ENCODE results near the gene ZBP1.

ZBP1 gene

DNA sequence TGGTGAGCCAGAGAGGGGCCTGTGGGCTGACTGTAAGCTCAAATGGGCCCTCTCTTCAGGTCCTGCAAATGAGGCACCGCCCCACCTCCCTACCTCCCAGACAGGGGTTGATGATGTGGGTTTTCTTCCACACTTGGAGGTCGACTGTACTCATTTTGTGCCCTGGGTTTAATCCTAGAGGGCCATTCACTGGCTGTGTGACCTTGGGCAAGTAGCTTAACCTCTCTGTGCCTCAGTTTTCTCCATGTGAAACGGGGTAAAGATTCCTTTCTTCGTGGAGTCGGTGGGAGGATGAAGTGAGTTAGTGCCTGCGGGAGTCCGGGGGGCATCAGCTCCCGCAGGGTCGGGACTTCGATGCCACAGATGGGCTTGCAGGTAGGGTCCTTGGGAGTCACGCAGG, 23.9 kb downstream of the ZBP1 start:
- DNase-seq = no peak

DNA sequence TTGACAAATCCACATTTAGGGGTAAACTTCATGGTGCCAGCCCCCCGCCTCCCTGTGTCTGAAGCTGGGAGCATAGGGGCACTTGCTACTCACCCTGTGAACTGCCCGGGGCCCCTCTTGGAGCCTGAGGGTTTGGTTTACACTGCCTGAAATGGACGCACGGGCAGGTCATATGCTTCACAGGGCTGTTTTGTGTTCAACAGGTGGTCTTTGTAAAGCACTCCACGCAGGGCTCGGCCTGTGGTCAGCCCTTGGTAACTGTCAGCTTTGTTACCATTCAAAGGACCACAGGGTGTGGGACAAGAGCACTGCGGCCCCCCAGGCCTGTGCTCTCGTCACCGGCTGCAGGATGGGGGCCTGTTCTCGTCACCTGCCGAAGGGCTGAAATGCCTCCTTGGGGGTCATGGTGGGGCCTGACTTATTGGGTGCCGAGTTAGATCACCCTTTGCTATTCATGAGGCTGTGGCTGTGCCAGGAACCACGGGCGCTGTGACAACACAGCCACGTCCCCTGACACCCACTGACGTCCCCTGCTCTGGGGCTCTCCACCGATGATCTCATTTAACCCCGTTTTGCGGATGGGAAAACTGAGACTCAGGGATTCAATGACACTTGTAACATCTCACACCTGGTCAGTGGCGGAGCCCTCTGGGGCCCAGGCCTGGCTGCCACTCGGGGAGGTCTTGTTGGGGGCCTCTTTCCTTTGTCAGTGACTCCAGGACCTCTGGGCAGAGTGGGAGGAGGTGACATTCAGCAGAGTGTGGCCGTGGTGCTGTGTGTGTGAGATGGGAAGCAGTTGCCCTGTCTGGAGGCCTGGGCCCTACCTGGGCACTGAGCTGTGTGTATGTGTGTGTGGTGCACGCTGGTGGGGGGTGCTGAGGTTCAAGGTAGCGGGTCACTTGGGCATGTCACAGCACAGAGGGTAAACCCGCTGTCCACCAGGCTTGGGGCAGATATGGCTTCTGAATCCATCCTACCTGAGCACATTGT, 24.9 kb downstream of the ZBP1 start:
- DNase-seq = no peak

DNA sequence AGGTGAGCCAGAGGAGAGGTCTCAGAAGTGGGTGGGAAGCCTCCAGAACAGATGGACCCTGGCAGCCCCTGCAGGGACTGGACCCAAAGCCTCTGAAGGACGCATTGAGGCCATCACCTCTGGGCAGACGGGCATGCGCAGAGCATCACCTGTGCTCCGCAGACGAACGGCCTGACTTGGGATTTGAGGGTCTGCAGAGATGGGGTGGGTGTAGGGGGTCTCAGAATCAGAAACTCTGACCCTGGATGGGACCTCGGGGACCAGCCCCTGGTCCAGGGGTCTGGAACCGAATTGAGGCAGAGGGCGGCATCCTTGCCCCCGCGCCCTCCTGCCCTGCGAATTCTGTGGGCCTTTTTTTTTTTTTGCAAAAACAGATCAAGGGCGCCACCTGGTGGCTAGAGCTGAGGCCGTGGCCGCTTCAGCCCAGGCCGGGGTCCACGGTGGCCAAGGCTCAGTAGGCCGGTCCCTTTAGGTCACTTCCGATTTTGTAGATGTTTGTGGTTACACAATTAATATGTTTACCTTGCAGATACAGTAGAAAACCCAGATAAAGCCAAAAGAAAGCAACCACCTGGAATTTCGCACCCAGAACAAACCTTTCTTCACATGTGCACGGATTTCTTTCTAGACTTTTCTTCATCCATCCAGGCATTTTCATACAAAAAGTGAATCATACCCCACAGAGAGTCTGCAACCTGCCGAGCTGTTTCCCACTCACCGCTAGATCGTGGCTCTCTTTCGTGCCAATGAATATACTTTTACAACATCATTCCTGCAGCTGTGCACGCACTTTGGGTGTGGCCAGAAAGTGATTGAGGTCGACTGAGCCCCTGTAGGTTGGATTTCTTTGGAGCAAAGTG, 25.9 kb downstream of the ZBP1 start:
- peak; percentile 7 for DNase-seq

DNA sequence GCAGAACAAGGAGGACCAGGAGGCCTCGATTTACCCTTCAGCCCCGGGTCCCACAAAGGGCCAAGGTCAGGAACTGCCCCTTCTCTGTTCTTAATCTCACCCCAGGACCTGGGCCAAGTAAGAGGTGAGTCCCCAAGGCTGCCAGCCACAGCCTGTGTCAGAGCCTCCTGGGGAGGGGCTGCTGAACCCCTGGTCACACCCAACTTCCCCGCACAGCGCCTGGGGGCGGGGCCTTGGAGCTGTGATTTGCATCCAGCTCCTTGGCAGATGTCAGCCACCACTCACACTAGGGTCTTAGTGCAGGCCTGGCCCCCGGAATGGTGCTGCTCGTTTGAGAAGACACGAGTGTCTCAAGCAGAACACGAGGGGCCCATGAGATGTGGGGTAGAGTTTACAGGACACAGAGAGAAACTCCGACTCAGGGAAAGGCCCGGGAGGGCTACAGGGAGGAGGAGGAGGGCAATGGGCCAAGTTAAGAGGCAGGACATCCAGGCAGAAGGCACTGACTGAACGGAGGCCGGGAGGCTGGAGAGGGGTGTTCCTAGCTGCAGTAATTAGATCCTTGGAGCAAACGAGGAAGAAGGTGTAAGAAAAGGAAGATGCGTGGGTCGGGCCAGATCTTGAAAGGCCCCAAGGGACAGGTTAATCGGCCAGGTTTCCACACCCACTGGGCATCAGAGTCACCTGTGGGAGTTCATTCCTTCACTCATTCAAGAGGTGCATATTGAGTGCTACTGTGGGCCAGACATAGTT, 26.9 kb downstream of the ZBP1 start:
- DNase-seq = no peak

DNA sequence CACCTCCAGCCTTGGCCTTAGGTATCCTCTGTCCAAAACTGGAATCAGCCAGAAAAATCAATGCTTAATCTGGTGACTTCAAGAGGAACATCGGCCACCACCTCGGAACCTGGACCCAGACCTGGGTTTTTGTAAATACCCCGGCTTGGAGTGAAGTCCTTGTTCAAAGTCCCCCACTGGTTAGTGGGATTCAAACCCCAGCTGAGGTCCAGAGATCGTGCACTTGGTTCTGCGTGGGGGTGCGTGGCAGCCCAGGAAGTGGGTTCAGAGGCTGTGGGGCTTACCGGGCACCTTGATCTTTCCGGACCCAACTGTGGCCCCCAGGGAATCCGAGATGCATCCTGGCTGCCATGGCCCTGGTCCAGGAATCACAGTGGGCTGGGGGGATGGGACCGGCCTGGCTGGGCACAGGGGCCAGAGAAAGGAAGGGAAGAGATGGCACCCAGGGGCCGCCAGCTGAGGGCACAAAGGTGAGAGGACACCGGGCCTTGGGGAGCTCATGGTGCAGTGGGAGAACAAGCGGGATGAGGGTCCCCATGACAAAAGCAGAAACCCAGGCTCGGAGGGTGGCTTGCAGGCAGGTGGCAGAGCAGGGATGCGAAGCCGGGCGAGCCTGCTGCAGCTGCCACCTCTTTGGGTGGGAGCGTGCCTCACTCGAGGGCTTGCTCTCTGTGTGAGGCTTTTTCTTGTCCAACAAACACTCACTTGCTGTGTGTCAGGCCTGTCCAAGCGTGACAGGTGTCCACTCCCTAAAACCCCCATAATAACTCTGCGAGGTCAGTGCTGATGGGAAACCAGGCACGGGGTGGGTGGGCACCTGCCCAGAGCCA, 27.7 kb downstream of the ZBP1 start:
- DNase-seq = no peak

DNA sequence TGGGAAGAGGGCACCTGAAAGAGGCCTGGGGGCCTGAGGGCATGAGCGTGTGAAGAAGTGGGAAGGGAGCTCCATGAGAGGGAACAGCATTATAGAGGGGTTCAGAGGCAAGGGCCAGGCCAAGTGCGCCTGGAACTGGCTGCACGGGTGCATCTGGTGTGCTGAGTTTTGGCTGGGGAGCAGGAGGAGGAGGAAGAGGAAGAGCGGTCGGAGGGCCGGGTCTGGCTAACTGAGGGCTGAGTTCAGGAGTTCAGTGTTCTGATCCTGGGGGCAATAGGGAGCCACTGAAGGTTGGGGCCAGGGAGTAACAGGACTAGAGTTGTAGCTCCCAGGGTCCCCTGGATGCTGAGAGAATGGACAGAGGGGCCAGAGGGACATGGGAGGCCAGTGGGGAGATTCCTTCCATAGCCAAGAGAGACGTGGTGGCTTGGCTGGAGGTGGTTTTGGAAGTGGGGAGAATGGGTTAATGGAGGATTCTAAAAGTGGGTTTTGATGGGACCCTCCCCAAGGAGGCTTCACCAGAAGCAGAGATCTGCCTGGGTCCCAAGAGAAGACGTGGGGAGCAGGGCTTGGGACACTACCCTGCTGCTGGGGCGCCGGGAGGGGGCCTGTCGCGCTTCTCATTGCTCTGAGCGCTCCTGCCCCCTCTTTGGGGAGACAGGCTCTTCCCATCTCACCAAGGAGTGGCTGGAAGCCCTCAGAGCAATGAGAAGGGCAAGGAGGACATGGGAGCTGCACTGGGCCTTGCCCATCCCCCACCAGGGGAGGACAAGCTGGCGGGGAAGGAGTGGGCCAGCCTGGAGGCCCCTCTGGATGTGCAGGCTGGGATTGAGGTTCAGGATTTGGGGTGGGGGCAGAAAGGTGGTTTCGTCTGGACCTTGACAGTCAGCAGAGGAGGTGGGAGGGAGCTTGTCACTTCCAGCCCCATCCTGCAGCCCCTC, 28.7 kb downstream of the ZBP1 start:
- DNase-seq = no peak

DNA sequence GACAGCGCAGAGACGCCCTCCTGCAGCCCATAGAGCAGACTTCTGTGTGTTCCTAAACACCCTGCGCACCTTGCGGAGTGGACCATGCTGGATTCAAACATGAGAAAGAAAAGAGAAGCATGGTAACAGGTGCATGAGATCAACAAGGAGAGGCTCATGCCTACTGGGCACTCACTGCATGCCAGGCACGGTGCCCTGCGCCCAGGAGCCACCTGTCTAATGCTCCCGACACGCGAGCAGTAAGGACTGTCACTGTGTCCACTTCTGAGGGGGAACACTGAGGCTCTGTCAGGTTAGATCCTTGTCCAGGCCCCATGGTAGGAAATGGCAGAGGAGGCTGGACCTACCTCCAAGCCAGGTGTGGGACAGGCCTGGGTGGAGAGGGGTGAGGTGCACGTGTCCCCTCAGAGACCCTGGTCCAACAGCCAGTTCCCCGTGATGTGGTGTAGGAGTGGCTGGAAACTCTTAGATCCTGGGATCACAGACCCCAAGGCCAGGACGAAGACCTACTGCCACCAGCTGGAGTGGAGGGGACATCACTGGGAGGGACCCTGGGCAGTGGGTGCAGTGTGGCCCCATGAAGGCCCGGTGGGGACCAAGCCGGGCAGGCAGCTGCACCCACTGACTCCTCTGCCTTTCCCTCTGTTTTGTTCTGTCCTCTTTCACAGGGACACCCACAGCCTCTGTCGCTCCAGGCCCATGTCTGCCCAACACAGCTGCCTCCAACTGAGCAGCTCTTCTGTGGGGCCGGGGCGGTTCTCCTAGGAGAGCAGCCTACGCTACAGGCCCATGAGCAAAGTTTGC, 29.5 kb downstream of the ZBP1 start:
- no peak for DNase-seq

DNA sequence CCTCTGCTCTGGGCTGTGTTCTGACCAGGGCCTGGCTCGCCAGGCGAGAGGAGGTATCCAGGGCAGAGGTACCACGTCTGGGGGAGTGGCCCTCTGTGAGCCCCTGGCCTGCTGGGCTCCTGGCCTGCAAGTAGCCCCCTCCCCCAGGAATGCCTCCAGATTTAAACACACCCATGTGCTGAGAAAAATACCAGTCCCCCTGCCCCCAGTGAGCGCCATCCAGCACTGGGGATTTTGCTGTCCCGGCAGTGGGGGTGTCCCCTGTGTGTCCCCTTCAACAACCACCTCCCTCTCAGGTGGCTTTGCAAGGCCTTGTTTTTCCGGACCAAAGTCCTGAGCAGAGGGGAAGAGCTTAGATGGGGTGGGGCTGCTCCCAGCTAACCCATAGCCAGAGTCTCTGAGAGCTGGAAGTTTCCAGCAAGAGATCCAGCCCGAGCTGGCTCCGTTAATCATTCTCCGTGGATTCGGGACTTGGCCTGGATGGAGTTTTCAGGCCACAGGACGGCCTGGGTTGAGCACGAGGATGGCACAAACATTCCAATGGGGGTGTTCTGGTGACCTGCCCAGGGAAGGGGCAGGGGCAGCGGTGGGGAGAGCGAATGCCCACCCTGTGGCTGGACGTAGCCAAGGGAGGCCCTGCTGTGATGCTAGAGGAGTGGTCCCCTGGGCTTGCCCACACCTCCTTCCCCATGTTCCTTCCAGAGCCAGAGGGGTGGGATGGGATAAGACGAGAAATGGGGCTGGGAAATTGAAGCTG, 30.3 kb downstream of the ZBP1 start:
- DNase-seq = no peak

DNA sequence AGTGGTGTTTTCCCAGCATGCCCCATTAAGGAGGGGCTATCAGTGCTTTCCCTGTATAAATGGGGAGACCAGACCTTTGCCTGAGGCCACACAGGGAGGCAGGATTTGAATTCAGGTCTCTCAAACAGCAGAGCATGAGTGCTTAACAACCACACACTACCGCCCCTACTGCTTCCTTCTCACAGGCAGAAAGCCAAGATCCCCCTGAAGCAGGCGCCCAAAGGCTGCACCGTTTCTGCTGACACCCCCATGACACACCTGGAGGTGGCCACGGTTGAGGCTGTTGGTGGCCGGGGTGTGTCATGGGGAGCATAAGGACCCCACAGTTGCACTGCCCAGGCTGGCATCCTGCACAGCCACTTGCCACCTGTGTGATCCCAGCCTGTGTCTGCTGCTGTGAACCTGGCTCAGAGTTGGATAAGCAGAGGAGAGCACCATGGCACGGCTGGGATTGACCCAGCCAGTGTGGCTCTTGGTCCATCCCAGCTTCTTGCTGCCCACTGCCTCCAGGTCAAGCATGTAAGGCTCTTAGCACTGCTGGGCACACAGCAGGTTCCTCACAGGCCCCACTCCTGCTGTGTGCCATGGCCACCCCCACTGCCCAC, 31.0 kb downstream of the ZBP1 start:
- DNase-seq = no peak

DNA sequence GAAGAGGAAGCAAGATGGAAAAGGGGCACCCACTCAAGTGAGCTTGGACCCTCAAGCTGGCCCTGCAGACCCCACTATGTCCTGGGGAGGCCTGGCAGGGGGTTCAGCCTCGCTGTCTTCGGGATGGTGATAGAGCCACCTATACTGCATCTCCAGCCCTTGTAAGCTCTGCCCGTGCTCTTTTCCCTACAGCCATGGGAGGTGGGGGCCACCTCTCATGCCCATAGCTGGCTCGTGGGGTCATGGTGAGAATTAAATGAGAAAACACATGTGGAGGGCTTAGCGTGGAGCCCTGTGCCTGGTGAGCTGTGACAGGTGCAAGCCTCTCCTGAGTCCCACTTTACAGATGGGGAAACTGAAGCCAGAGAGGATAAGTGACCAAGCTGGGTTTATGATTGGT, 31.6 kb downstream of the ZBP1 start:
- no peak for DNase-seq

DNA sequence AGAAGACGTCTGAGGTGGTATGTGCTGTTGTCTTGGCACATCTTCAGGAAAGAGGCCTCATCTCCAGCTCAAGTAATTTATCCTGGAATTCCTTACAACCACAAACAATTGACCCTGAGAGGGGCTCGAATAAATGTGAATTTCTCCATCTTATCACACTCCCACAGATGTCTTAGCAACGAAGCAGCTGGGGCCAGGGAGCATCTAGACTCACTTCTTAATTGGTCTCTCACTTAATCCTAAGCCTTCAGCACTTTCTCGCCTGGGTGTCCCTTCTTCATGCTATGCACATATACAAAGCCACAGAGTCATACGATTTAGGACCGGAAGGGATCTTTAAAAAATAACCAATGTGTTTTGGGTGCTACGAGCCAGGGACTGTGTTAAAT, 32.2 kb downstream of the ZBP1 start:
- DNase-seq = no peak

DNA sequence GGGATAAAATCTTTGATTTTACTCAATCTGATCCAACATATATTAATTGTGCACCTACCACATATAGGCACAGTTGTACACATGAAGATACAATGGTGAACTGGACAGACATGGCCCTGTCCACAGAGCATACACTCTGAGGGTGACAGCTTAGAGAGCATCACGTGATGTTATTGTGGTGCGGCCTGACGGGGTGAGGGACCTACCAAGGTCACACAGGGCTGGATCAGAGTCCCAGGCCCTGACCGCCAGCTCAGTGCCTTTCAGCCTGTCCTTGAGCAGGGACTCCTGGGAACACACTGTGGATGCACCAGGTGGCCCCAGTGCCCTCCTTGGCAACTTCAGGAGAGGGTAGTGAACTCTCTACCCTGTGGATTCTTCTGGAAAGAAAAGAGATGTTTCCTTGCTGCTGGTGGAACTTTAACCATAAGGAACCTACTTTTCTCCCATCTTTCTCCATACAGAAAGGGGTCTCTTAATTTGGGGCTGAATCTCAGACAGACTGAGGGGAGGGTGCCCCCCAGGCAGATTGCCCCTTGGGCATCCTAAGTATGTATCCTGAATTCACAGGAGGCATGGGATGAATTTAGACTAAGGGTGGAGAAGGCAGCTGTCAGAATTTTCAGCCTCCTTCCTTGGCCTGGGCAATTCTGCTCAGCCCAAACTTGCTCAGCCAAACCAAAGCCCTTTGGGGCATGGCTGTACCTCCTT, 32.8 kb downstream of the ZBP1 start:
- no peak for DNase-seq

DNA sequence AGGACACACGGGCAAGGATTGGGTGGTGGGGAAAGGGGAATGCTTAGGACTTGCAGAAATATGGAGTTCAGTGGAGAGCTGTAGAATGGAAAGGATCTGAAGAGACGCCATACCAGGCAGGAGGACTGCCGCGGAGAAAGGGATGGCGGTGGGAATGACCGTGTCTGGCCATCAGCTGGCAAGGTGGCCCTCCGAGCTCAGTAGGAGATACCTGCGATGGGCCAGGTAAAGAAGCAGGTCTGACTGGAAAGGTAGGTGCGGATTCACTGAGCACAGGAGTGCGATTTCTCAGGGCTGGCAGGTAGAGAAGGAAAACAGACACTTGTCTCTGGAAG, 33.3 kb downstream of the ZBP1 start:
- DNase-seq = no peak

DNA sequence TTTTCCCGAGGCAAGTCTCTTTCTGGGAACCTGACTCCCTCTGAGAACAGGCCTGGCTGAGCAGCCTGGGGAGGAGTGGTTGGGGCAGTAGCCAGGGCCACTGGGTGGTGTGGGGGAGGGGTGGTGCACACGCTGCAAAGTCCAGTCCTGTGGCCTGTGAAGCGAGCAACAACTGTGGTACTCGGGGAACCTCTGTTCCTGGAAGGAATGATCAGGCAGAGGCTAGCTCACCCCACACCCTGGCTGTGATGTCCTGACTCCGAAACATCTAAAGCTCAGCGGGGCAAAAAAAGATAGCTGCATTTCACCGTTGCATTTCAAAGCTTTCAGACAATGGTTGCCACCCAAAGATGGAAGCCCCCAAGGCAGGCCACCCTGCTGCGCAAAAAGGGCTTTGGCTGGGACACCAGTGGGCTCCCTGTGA, 33.8 kb downstream of the ZBP1 start:
- DNase-seq = no peak

DNA sequence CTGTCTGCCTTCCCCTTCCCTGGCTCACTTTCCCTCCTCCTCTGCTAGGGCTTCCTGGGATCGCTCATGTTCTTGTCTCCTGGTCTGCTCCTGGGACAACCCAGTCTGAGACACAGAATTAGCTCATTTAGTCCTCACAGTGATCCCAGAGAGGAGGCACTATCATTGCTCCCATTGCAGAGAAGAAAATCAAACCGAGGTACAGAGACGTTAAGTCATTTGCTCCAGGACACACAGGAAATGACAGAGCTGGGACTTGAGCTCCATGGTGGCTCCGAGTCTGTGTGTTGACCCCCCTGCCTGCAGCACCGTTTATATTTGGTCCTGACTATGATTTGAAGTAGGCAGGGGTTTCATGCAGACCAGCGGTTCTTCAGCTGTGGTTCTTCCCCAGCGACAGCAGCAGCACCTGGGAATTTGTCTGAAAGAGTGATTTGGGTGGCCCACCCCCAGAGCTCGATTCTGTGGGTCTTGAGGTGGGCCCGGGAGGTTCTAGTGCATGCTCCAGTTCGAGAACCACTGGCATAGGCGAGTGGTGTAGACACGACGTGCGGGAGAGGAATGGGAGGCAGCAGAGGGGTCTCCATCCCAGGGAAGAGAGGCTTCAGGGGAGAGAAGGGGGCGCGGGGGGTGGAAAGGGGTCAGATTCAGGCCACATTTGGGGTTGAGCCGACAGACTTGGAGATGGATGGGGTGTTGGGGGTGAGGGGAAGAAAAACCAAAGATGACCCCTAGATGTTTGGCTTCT, 34.6 kb downstream of the ZBP1 start:
- DNase-seq = no peak

DNA sequence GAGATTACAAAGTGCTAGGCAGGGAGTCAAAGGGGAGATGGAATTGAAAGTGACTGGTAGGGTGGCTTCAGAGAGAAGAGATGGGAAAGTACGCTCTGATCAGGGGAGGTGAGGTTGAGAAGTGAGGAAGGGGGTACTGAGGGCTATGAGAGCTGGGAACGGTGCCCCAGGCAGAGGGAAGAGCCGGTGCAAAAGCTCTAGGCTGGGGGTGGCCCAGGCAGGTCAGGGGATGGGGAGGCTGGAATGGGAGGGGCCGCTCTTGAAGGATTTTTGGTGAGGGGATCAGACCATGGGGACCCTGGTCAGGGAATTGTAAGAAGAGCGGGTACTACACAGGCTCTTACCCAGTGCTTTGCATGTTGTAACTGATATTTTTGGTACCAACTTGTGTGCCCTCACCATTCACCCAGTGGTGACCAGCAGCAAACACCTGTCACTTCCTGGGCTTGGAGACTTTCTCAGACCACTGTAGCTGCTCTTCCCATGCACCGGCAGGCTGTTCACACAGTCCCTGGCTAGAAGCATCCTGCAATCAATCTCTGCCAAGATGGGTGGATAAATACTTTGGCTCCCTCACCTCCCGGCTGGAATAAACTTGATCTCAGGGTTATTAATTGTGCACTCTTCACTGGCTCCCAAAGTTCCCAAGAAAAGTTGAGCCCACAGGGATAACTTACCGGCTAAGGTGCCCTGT, 35.3 kb downstream of the ZBP1 start:
- DNase-seq = no peak
